ENCODE results near the gene MTUS2. TPM values are rescaled to one million over a fixed set of nuclear protein-coding genes. Genes with fewer than 3 reads are reported as not detected.

Gene MTUS2
- total and polyA plus RNA-seq, 10 of the 15 experiments (the other 5 are each of a cell fraction or from before 2014, with no cell fraction given): under 0.01 to 0.05 (median 0.02) TPM; not detected in 6

DNA sequence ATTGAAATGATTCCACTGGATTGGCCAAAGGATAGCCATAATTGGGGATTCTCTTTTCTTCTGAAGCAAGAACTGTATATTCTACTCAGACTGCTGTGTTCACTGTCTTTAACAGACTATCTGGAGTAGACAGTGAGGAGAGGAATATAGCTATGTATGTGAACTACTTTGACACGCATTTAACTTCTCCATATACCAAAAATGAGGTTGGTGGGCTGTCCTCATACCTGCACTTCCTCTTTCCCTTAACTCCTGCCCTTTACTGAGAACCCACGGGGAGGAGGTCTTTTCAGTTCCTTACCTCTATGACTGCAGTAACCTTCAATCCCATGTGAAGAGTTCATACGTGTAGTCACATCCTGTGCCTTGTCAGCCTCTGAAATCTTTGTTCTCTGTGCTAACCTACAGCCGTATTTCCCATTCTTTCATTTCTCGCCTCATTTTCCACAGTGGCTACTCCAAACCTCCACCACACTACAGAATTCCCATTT lies 305.8 kb downstream of the MTUS2 start (continued):
- TF ChIP-seq NFYB (IDR thresholded peaks at IDR 0.05; ENCODE audit: insufficient read depth, low read depth, low read length): no peak
- peak; percentile 57; the same call in 1 of the 2 replicates for TF ChIP-seq ATF2 (IDR thresholded peaks at IDR 0.05; ENCODE audit: low read length)
- peak; percentile 48; the same call in 1 of the 2 replicates for TF ChIP-seq EED (IDR thresholded peaks at IDR 0.05; ENCODE audit: low read depth)
- no peak for TF ChIP-seq BRCA1 (IDR thresholded peaks at IDR 0.05; ENCODE audit: low read depth, low read length)
- TF ChIP-seq SUPT20H (IDR thresholded peaks at IDR 0.05; ENCODE audit: borderline replicate concordance, control insufficient read depth, low read depth, low read length): no peak
- no peak for TF ChIP-seq NBN (IDR thresholded peaks at IDR 0.05)
- TF ChIP-seq RUNX3 (IDR thresholded peaks at IDR 0.05; ENCODE audit: low read length): peak; percentile 35; the same call in 1 of the 2 replicates

DNA sequence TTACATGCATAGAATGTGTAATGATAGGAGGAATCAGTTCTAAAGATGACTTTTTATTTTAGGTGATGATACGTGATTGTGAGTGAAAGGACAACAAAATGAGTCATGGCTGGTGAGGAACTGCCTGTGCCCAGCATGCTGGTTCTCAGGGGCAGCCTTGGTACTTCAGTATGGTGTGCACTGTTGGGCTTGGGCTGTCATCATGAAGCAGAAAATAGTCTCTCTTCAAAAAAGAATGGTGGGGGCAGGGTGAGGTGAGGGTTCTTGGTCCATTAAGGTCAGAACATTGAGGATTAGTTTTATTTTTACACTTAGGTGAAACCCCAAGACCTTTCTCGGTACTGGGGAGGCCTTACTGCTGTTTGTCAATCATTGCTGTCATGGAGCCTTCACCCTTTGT lies 309.5 kb downstream of the MTUS2 start:
- no peak for FAIRE-seq
- Histone ChIP-seq H3K9ac (ENCODE audit: control insufficient read depth, insufficient read depth, low read length) (no peak overlapping the region), H3K36me3 (ENCODE audit: control insufficient read depth in 2 of 2, insufficient read depth in 2 of 2, low read length in 1 of 2) (no peaks in the 10 kb centered on the region), H2AFZ (ENCODE audit: control insufficient read depth, low read depth, low read length) (0 out of 2 replicates have a peak overlapping the region, but pooled peaks have one; percentile 29), H3K4me2 (ENCODE audit: control insufficient read depth, insufficient read depth) (no peak overlapping the region), H4K20me1 (ENCODE audit: control insufficient read depth, insufficient read depth) (no peaks in the 10 kb centered on the region), H3K27me3 (replicated peaks in 1 of 2; ENCODE audit: control insufficient read depth in 2 of 2, insufficient read depth in 2 of 2, low read length in 1 of 2) (no peaks in the 10 kb centered on the region), H3K79me2 (ENCODE audit: control insufficient read depth, insufficient read depth, low read length) (no peaks in the 10 kb centered on the region), H3K27ac (ENCODE audit: control insufficient read depth, insufficient read depth) (no peak overlapping the region), H3K4me3 (no peak overlapping the region), H3K9me3 (replicated peaks; ENCODE audit: control insufficient read depth, insufficient read depth, low read length) (no peaks in the 10 kb centered on the region; the same call in 2 of the 3 replicates), H3K4me1 (ENCODE audit: control insufficient read depth, insufficient read depth, low read length) (peaks cover 17% of the 10 kb centered on the region)
- 2% methylated on average over 2 of the region's 2 CpGs for WGBS (ENCODE audit: insufficient coverage, insufficient replicate concordance, low lambda C conversion rate, missing lambda C conversion rate)
- BruUV-seq (replicated peaks): no TSS peak
- ChIA-PET RAD21 (ENCODE audit: unreplicated experiment) (no interaction called here), POLR2A (no interaction called here), SMC1A (ENCODE audit: uncharacterized antibody, unreplicated experiment) (no interaction called here), CTCF (no interaction called here)
- no peak for DNase-seq (ENCODE audit: low read depth, low spot score)
- intact Hi-C loops (cut with micrococcal nuclease; ENCODE audit: unreplicated experiment): no loop called here
- in situ Hi-C loops (cut with MboI): no loop called here
- ATAC-seq: no peak
- TF ChIP-seq, protein P1, sequence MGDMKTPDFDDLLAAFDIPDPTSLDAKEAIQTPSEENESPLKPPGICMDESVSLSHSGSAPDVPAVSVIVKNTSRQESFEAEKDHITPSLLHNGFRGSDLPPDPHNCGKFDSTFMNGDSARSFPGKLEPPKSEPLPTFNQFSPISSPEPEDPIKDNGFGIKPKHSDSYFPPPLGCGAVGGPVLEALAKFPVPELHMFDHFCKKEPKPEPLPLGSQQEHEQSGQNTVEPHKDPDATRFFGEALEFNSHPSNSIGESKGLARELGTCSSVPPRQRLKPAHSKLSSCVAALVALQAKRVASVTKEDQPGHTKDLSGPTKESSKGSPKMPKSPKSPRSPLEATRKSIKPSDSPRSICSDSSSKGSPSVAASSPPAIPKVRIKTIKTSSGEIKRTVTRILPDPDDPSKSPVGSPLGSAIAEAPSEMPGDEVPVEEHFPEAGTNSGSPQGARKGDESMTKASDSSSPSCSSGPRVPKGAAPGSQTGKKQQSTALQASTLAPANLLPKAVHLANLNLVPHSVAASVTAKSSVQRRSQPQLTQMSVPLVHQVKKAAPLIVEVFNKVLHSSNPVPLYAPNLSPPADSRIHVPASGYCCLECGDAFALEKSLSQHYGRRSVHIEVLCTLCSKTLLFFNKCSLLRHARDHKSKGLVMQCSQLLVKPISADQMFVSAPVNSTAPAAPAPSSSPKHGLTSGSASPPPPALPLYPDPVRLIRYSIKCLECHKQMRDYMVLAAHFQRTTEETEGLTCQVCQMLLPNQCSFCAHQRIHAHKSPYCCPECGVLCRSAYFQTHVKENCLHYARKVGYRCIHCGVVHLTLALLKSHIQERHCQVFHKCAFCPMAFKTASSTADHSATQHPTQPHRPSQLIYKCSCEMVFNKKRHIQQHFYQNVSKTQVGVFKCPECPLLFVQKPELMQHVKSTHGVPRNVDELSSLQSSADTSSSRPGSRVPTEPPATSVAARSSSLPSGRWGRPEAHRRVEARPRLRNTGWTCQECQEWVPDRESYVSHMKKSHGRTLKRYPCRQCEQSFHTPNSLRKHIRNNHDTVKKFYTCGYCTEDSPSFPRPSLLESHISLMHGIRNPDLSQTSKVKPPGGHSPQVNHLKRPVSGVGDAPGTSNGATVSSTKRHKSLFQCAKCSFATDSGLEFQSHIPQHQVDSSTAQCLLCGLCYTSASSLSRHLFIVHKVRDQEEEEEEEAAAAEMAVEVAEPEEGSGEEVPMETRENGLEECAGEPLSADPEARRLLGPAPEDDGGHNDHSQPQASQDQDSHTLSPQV (IDR thresholded peaks at IDR 0.05): no peak
- peak; percentile 23; the same call in 1 of the 2 replicates for TF ChIP-seq NFIC (IDR thresholded peaks at IDR 0.05; ENCODE audit: low read depth, low read length)
- TF ChIP-seq POLR2A (IDR thresholded peaks at IDR 0.05; ENCODE audit: low read depth, low read length): no peak
- TF ChIP-seq IRF5 (IDR thresholded peaks at IDR 0.05; ENCODE audit: borderline replicate concordance): no peak
- TF ChIP-seq SPI1 (IDR thresholded peaks at IDR 0.05; ENCODE audit: borderline replicate concordance, insufficient read depth, low read depth, low read length): no peak
- no peak for TF ChIP-seq ETV6 (conservative IDR thresholded peaks at IDR 0.05 in 1 of 2, IDR thresholded peaks at IDR 0.05 in 1 of 2; ENCODE audit: borderline replicate concordance in 1 of 2, low read depth in 1 of 2)
